HCT116 (cell line): ENCODE measurements around the gene ATP1A4. TPM values are rescaled to one million over a fixed set of nuclear protein-coding genes. Genes with fewer than 3 reads are reported as not detected.

Source experiments
- ATAC-seq: fragments of 200-7000 bp; cut with Tn5 transposase; 2 replicates; pipeline ENCODE4 v1.9.1; 2020; ENCODE audit warnings: mild to moderate bottlenecking, moderate library complexity
- BruUV-seq: library from RNA; stranded (reverse); fragments of 400-500 nt; replicated peaks from 2 replicates; lab custom pipeline; 2021; lab: Mats Ljungman, UMichigan
- CTCF ChIA-PET: fragments of 300-600 bp; sonication (Branson Sonifier 250); formaldehyde crosslinking; loops from one replicate; lab custom pipeline; 2021; ENCODE audit warnings: antibody characterized with exemption; lab: Charles Lee
- POLR2A ChIA-PET: fragments of 300-600, 350-600 bp; sonication (Branson Sonifier 250); formaldehyde crosslinking; loops from one replicate; lab custom pipeline; 2021; ENCODE audit warnings: antibody characterized with exemption; lab: Charles Lee
- RAD21 ChIA-PET, 2 experiments: fragments of 300-600 bp; sonication (Branson Sonifier 250); formaldehyde crosslinking; loops; one replicate each; lab custom pipeline; 2023; ENCODE audit warnings: low total read pairs in 2 of 2; ENCODE audit not compliant: uncharacterized antibody in 2 of 2, unreplicated experiment in 2 of 2, low non-redundant PET in 1 of 2; lab: Charles Lee
- DNase-seq: peaks from one replicate; pipeline ENCODE4 v3.0.0-alpha.2; 2010; ENCODE audit warnings: low read depth, low spot score
- H2AFZ ChIP-seq: fragments of 200-600 bp; shearing (Covaris generic), sonication (generic); 2 replicates; pipeline ENCODE4 v1.6.1; 2017; ENCODE audit warnings: low read depth, mixed run types, mixed read lengths, antibody characterized with exemption, low read length; ENCODE audit not compliant: poor library complexity, severe bottlenecking
- H3K27ac ChIP-seq: 2 replicates; pipeline ENCODE4 v1.5.1; 2012; ENCODE audit warnings: low read depth, low read length
- H3K27me3 ChIP-seq: fragments of 200-600 bp; sonication (generic); 2 replicates; pipeline ENCODE4 v1.6.1; 2016; ENCODE audit warnings: mixed run types, low read length, mixed read lengths; ENCODE audit not compliant: insufficient read depth
- H3K36me3 ChIP-seq, 2 experiments: fragments of 200-500 bp in 1 of 2; fragments of 200-600 bp in 1 of 2; sonication (Bioruptor generic) in 1 of 2; sonication (generic) in 1 of 2; 2 replicates each; pipeline versions ENCODE4 v1.5.1 to v1.6.1; 2014 to 2016; ENCODE audit warnings: low read length in 2 of 2, inconsistent platforms in 1 of 2, mixed read lengths in 1 of 2, mixed run types in 1 of 2; ENCODE audit not compliant: insufficient read depth in 2 of 2, control insufficient read depth in 1 of 2
- H3K4me1 ChIP-seq, 2 experiments: fragments of 200-600 bp in 1 of 2; sonication (generic) in 1 of 2; 2 replicates each; pipeline versions ENCODE4 v1.5.1 to v1.6.1; 2012 to 2017; ENCODE audit warnings: low read length in 2 of 2, inconsistent platforms in 1 of 2, mild to moderate bottlenecking in 1 of 2, mixed read lengths in 1 of 2, mixed run types in 1 of 2, moderate library complexity in 1 of 2; ENCODE audit not compliant: insufficient read depth in 2 of 2, control insufficient read depth in 1 of 2
- H3K4me2 ChIP-seq: fragments of 200-600 bp; sonication (generic); 2 replicates; pipeline ENCODE4 v1.6.1; 2017; ENCODE audit warnings: mixed run types, low read length, mixed read lengths
- H3K4me3 ChIP-seq, 2 experiments: fragments of 200-600 bp in 1 of 2; sonication (generic) in 1 of 2; replicated peaks in 1 of 2; 2 replicates each; pipeline ENCODE4 v1.5.1; 2011 to 2016; ENCODE audit warnings: low read length in 2 of 2, control low read depth in 1 of 2, low read depth in 1 of 2, mild to moderate bottlenecking in 1 of 2, mixed read lengths in 1 of 2, mixed run types in 1 of 2
- H3K79me2 ChIP-seq: fragments of 200-600 bp; sonication (generic); 2 replicates; pipeline ENCODE4 v1.6.1; 2017; ENCODE audit warnings: mild to moderate bottlenecking, mixed run types, low read length, moderate library complexity, mixed read lengths; ENCODE audit not compliant: insufficient read depth
- H3K9ac ChIP-seq: fragments of 200-600 bp; sonication (generic); 2 replicates; pipeline ENCODE4 v1.6.1; 2016; ENCODE audit warnings: low read length, mixed read lengths
- H3K9me2 ChIP-seq: fragments of 200-600 bp; sonication (generic), shearing (Covaris generic); 2 replicates; pipeline ENCODE4 v1.6.1; 2017; ENCODE audit warnings: mixed run types, mild to moderate bottlenecking, moderate library complexity; ENCODE audit not compliant: insufficient read depth
- H3K9me3 ChIP-seq, 2 experiments: fragments of 200-500 bp in 1 of 2; fragments of 200-600 bp in 1 of 2; sonication (Bioruptor generic) in 1 of 2; sonication (generic) in 1 of 2; 2 replicates each; pipeline ENCODE4 v1.6.1; 2014 to 2017; ENCODE audit warnings: low read length in 2 of 2, mixed read lengths in 2 of 2, inconsistent platforms in 1 of 2, low read depth in 1 of 2, mild to moderate bottlenecking in 1 of 2, mixed run types in 1 of 2, moderate library complexity in 1 of 2; ENCODE audit not compliant: control insufficient read depth in 1 of 2, insufficient read depth in 1 of 2
- H4K20me1 ChIP-seq: fragments of 200-600 bp; sonication (generic), shearing (Covaris generic); 2 replicates; pipeline ENCODE4 v1.6.1; 2017; ENCODE audit warnings: mixed run types, mild to moderate bottlenecking, moderate library complexity; ENCODE audit not compliant: insufficient read depth
- CEBPB ChIP-seq: IDR thresholded peaks from 2 replicates; pipeline ENCODE4 v1.6.1; 2012; ENCODE audit warnings: low read depth
- EGR1 ChIP-seq: IDR thresholded peaks from 2 replicates; pipeline ENCODE4 v1.6.1; 2012; ENCODE audit warnings: low read depth
- ELF1 ChIP-seq: IDR thresholded peaks from 2 replicates; pipeline ENCODE4 v1.6.1; 2012; ENCODE audit warnings: low read depth, borderline replicate concordance
- EZH2 ChIP-seq: fragments of 200-600 bp; sonication (generic); IDR thresholded peaks from 2 replicates; pipeline ENCODE4 v1.6.1; 2017; ENCODE audit warnings: antibody characterized with exemption, mixed run types
- EZH2phosphoT487 ChIP-seq: fragments of 200-600 bp; IDR thresholded peaks from 2 replicates; pipeline ENCODE4 v1.6.1; 2018; ENCODE audit warnings: antibody characterized with exemption, borderline replicate concordance
- FOSL1 ChIP-seq: IDR thresholded peaks from 2 replicates; pipeline ENCODE4 v1.6.1; 2012; ENCODE audit warnings: low read depth
- JUND ChIP-seq: IDR thresholded peaks from 2 replicates; pipeline ENCODE4 v1.6.1; 2012
- REST ChIP-seq: IDR thresholded peaks from 2 replicates; pipeline ENCODE4 v1.6.1; 2012; ENCODE audit warnings: low read depth
- SIN3A ChIP-seq: IDR thresholded peaks from 2 replicates; pipeline ENCODE4 v1.6.1; 2012; ENCODE audit warnings: low read depth
- SP1 ChIP-seq: IDR thresholded peaks from 2 replicates; pipeline ENCODE4 v1.6.1; 2012; ENCODE audit warnings: low read depth
- TCF7L2 ChIP-seq: IDR thresholded peaks from 2 replicates; pipeline ENCODE4 v1.7.0; 2011; ENCODE audit warnings: borderline replicate concordance, inconsistent platforms; ENCODE audit not compliant: insufficient read depth, insufficient read length; ENCODE audit errors: extremely low read depth
- YY1 ChIP-seq: IDR thresholded peaks from 2 replicates; pipeline ENCODE4 v1.6.1; 2011; ENCODE audit warnings: low read length, low read depth, moderate library complexity, mild to moderate bottlenecking; ENCODE audit not compliant: insufficient replicate concordance; ENCODE audit errors: extremely low read depth
- ZFX ChIP-seq: fragments of 450-650 bp; IDR thresholded peaks from 2 replicates; pipeline ENCODE4 v1.6.1; 2017
- intact Hi-C: fragments of 100-400 bp; cut with micrococcal nuclease; formaldehyde crosslinking; loops from 2 replicates; pipeline ENCODE4 v1.10.0; 2022
- total RNA-seq: library from RNA; stranded (reverse); gene quantifications from one replicate; pipeline ENCODE4 v1.2.1, GENCODE V29; 2021; ENCODE audit not compliant: unreplicated experiment
- TF ChIP-seq, protein P1 (sequence below): IDR thresholded peaks from 2 replicates; pipeline ENCODE4 v1.6.1; 2012
- TF ChIP-seq, protein P2 (sequence below), 3 experiments: fragments of 200-600 bp in 1 of 3; sonication (generic) in 1 of 3; IDR thresholded peaks in 2 of 3; conservative IDR thresholded peaks in 1 of 3; 2 replicates each; pipeline ENCODE4 v1.5.1; 2012 to 2017; ENCODE audit warnings: low read depth in 2 of 3, low read length in 2 of 3, antibody characterized with exemption in 1 of 3, borderline replicate concordance in 1 of 3, control low read depth in 1 of 3, mild to moderate bottlenecking in 1 of 3, mixed read lengths in 1 of 3, mixed run types in 1 of 3, moderate library complexity in 1 of 3; ENCODE audit not compliant: insufficient read depth in 1 of 3

The ATP1A4 gene
- total RNA-seq, 1 experiment from 2014 or later, result not detected

DNA sequence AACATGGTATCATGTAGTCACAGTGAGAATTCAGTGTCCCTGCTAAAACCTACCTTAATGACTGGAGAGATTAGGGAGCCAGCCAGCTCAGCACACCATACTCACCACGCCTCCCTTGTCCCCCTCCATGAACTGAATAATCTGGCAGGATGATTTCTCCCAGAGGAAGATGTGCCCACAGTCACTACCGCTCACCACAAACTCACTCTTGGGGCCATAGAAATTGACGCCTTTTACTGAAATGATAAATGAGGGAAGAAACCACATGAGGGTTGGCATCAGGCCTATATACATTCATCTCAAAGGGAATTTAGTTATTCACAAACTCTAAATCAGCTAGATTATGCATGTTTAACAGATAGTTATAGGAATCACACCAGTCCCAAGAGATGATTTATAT lies 71.1 kb downstream of the ATP1A4 start:
- no peaks in the 10 kb centered on the region for H3K4me1 ChIP-seq
- H3K4me3 ChIP-seq, result no peak overlapping the region
- CTCF ChIA-PET, result interaction anchor here (2.4 kb wide), 1 partner anchor 29 kb away, joined by 9 read pairs; no protein-coding TSS in a partner anchor
- H3K9me3 ChIP-seq, result no peaks in the 10 kb centered on the region
- no peaks in the 10 kb centered on the region for H3K79me2 ChIP-seq
- no peaks in the 10 kb centered on the region for H4K20me1 ChIP-seq
- DNase-seq, result no peak
- TF ChIP-seq JUND, result no peak
- no peak for TF ChIP-seq FOSL1
- no peak for TF ChIP-seq YY1
- no peak for TF ChIP-seq CEBPB
- no peak for TF ChIP-seq TCF7L2
- TF ChIP-seq, protein P1, sequence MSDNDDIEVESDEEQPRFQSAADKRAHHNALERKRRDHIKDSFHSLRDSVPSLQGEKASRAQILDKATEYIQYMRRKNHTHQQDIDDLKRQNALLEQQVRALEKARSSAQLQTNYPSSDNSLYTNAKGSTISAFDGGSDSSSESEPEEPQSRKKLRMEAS, result no peak
- no peak for TF ChIP-seq EGR1
- no peak for TF ChIP-seq SP1
- no peak for TF ChIP-seq EZH2phosphoT487
- H3K4me2 ChIP-seq, result no peak overlapping the region
- no TSS peak for BruUV-seq
- ATAC-seq, result no peak
- POLR2A ChIA-PET, result no interaction called here
- H3K9me2 ChIP-seq, result no peaks in the 10 kb centered on the region
- peaks cover 47 to 50% of the 10 kb centered on the region in 2 experiments for H3K36me3 ChIP-seq
- intact Hi-C loops, result no loop called here
- H3K27me3 ChIP-seq, result no peaks in the 10 kb centered on the region
- no peak overlapping the region for H3K9ac ChIP-seq
- no peak overlapping the region for H2AFZ ChIP-seq
- no peak overlapping the region for H3K27ac ChIP-seq
- RAD21 ChIA-PET, result no interaction called here

DNA sequence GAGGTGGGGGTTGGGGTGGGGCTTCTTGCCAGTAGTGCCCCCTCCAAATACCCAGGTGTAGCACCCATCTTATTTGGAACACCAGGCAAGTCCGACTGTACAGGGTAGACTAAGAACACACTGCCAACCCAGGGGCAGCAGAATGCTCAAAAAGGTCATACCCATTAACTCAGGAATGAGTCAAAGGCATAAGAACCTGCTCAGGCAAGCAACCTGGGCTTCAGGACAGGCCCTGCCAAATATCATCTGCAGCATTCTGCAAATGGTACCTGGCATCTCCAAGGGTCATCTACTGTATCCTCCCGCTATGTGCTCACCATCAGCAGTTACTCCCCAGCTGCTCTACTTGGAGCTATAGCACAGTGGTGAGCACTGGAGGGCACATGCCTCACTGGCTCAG lies 73.2 kb downstream of the ATP1A4 start:
- ATAC-seq, result no peak
- Histone ChIP-seq H4K20me1 (no peaks in the 10 kb centered on the region), H3K9me3 (no peaks in the 10 kb centered on the region), H3K9me2 (no peaks in the 10 kb centered on the region), H3K9ac (no peak overlapping the region), H3K36me3 (peaks cover 44 to 45% of the 10 kb centered on the region in 2 experiments; a peak in 3 of 4 replicates), H3K4me1 (no peaks in the 10 kb centered on the region), H3K79me2 (no peaks in the 10 kb centered on the region), H3K4me3 (no peak overlapping the region), H3K27ac (no peak overlapping the region), H3K27me3 (no peaks in the 10 kb centered on the region), H2AFZ (no peak overlapping the region), H3K4me2 (no peak overlapping the region)
- ChIA-PET RAD21 (no interaction called here), POLR2A (interaction anchor here (1.0 kb wide), 1 partner anchor 12 kb away, joined by 4 read pairs; no protein-coding TSS in a partner anchor), CTCF (no interaction called here)
- DNase-seq, result no peak
- BruUV-seq, result no TSS peak
- intact Hi-C loops, result no loop called here
- TF ChIP-seq ELF1 (no peak), EZH2 (no peak), REST (no peak), EZH2phosphoT487 (no peak), EGR1 (no peak), ZFX (no peak), TCF7L2 (no peak), SIN3A (no peak), SP1 (no peak)
- TF ChIP-seq, protein P2, sequence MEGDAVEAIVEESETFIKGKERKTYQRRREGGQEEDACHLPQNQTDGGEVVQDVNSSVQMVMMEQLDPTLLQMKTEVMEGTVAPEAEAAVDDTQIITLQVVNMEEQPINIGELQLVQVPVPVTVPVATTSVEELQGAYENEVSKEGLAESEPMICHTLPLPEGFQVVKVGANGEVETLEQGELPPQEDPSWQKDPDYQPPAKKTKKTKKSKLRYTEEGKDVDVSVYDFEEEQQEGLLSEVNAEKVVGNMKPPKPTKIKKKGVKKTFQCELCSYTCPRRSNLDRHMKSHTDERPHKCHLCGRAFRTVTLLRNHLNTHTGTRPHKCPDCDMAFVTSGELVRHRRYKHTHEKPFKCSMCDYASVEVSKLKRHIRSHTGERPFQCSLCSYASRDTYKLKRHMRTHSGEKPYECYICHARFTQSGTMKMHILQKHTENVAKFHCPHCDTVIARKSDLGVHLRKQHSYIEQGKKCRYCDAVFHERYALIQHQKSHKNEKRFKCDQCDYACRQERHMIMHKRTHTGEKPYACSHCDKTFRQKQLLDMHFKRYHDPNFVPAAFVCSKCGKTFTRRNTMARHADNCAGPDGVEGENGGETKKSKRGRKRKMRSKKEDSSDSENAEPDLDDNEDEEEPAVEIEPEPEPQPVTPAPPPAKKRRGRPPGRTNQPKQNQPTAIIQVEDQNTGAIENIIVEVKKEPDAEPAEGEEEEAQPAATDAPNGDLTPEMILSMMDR (IDR thresholded peaks at IDR 0.05 in 2 of 3, conservative IDR thresholded peaks at IDR 0.05 in 1 of 3; ENCODE audit: borderline replicate concordance in 1 of 3, insufficient read depth in 1 of 3, low read depth in 2 of 3, low read length in 2 of 3), result no peak
